AML-193 (cell line): ENCODE results near the gene HDHD3.
A peak's percentile ranks its signal among the peaks of the same experiment; 100 is the strongest.
"Not testable (repeated sequence)": the region's sequence is repeated elsewhere in the genome, so short reads cannot be mapped to it uniquely, and the experiment has no call there.

ENCODE experiments used
- DNase-seq, 2 experiments: peaks; one replicate each; lab custom pipeline; 2025; lab: John Stamatoyannopoulos, UW

The HDHD3 gene

GRCh38 chr9:113376634-113377567 is at the start of gene HDHD3:
HDHD3 (minus strand) TSS chr9:113376986; CDS start chr9:113374354, 2,632 bp downstream.
- DNase-seq: peak; percentile 54 to 69

DNA sequence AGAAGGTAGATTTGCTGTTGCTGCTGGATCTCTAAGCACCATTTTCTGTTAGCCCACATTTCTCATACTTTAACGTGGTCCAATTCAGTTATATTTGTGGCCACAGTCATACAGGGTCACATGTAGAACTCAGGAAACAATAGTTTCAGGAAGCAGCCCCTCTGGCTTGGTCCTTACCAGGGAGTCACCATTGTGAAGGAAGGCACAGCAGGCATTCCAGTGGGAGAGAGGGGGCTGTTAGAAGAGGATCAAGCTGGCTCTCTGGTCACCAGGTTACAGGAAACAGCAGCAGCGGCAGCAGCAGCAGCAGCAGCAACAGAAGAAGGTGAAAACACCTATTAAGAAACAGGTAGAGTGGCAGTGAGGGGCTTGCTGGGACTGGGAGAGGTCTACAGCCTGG is 48.3 kb upstream of the HDHD3 start:
- DNase-seq: no peak

GRCh38 chr9:113421726-113422125 is 44.9 kb upstream of the HDHD3 start:
- no peak for DNase-seq

- DNase-seq: no peak
These were observed 40.6 kb upstream of the HDHD3 start for GRCh38 chr9:113417370-113417769.

- DNase-seq: no peak
These were observed 39.4 kb upstream of the HDHD3 start for GRCh38 chr9:113416149-113416721.

DNA sequence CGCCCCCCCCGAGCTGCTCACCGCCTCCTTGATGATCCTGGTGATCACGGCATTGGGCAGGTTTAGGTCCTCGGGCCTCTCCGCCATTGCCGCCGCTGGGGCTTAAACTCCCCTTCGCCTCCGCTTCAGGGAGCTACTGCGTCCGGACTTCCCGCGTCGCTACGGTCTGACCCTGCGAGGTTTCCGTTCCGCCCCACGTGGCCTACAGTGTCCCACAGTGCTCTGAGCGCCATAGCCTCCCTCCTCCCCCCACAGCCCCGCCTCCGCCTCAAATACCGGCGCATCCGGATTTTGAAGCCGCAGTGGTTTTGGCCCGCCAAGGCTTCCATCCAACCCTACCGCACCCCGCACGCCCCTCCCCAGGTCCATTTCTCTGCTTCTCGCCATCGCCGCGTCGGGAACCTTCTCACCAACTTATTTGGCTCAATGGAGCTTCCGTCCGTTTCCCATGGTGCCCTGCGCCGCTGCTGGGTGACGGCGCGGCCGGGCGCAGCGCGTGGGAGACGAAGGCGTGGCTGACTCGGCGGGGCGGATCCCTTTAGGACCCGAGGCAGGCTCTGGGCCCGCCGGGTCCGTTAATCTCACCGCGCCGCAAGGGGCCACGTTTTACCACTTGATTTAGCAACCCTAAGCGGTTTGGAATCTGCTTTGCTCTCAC is 33.5 kb upstream of the HDHD3 start, which contains the start of the genes C9orf43 and POLE3:
C9orf43 (plus strand) TSS at position 541 of the 658 bp plus-strand sequence. CDS start 2,747 bp downstream, outside the sequence.
POLE3 (minus strand) TSS at position 469 of the 658 bp plus-strand sequence; CDS start at position 87, 382 bp downstream.
- peak; percentile 93 to 95 for DNase-seq

GRCh38 chr9:113409883-113410206 is 33.1 kb upstream of the HDHD3 start:
- DNase-seq: no peak

DNA sequence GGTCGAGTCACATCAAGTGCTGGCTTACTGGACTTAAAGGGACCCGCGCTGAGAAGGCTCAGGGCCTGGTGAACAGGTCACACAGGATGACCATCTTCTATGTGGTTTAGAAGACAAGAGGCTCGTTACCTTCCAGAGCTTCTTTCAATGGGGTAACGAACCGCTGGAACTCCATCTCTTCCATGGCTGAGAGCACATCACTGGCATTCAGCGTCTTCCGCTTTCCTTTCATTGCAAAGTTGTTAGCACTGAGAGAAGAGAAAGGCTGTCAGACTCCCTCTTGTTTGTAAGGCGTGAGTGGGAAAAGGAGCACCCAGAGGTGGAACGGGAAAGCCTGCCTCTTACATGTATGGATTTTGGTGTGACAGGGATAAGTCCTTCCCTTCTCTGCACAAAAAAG is 32.7 kb upstream of the HDHD3 start:
- no peak for DNase-seq

DNA sequence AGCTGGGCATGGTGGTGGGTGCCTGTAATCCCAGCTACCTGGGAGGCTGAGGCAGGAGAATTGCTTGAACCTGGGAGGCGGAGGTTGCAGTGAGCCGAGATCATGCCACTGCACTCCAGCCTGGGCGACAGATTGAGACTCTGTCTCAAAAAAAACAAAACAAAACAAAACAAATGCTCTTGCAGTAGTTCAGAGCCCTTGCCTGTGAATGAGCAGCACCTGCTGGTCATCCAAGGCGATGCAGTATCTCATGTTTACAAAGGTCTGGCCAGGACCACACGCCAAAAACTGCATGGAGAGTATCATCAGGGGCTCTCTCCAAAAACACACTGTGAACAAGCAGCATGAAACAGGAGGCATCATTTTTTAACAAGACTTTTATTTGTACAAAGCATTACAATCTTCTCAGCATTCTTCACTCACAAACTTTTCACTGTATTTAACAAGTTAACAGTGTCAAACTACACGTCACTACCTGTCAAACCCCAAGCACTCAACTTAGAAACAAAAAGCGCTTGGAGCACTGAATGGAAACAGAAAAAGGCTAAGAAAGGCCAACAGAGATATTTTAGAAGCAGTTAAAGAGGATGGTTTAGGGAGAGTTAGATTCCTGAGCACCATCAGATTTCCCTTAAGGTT is 30.2 kb upstream of the HDHD3 start:
- DNase-seq: peak; percentile 61 to 62

DNA sequence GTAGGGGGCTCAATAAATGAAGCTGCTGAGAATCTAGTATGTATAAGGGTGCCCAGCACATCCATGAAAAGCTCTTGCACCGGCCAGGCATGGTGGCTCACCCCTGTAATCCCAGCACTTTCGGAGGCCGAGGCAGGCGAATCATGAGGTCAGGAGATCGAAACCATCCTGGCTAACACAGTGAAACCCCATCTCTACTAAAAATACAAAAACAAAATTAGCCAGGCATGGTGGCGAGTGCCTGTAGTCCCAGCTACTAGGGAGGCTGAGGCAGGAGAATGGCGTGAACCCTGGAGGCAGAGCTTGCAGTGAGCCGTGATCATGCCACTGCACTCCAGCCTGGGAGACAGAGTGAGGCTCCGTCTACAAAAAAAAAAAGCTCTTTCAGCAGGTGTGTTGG is 29.6 kb upstream of the HDHD3 start:
- not testable (repeated sequence) for DNase-seq

DNA sequence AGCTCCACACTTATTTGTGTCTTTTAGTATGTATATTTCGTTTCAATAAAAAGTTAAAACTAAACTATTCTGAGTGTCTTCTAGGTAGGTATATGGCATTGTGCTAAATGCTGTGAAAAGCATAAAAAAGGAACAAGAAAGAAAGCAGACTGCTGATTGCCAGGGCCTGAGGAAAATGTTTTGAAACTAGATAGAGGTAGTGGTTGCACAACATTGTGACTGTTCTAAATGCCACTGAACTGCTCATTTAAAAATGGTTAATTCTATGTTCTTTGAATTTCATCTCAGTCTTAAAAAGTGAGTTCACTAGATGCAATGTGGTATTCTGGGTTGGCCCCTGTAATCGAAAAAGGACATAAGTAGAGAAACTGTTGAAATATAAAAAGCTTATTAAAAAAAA is 26.9 kb upstream of the HDHD3 start:
- DNase-seq: peak; percentile 90 to 93

- peak; percentile 93 to 94 for DNase-seq
These were observed 24.4 kb upstream of the HDHD3 start, which contains the start of gene ALAD for GRCh38 chr9:113401027-113401792. ALAD (minus strand) TSS chr9:113401284; CDS start chr9:113393559, 7,725 bp downstream.

DNA sequence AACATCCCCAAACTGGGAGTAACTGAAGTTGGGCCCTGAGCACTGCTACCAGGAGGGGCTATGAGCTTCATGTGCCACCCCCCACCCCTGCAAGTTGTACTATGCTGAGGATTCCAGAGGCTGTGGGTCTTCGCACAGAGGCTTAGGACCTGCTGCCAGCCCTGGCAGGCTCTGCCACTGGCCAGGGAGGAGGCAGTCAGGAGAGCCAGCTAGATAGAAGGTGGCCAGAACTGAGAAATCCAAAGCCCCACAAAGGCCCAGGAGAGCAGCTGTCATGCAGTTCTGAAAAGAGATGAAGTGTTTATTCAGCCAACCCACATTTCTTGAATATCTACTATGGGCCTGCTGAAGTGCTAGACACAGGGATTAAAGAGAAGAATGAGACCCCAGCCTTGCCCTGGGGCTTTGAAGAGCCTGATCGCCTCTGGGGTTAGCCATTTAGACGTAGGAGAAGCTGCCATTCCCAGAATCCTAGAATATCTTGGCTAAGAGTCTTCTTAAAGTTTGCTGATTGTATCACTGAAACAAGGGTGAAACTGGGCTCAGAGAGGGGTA is 22.9 kb upstream of the HDHD3 start:
- no peak for DNase-seq

DNA sequence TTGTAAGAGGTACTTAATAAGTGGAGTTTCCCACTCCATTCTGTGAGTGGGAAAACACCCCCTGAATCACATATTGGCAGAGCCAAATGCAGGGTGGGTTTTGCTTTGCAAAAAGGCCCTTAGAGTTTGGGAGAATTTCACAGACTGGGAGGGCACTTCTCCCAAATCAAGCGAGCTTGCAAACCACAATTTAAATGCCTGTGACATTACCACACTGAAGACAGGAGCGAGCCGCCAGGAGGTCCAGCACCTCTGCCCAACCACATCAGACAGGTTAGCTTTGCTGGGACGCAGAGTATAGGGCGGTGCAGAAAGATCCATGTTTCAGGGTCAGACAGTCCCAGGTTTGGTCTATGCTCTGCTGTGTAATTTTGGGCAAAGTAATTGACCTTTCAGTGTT is 22.0 kb upstream of the HDHD3 start:
- no peak for DNase-seq

GRCh38 chr9:113397203-113397631 is 20.4 kb upstream of the HDHD3 start:
- no peak for DNase-seq

- no peak for DNase-seq
These were observed 18.4 kb upstream of the HDHD3 start for GRCh38 chr9:113395000-113395861.

GRCh38 chr9:113393281-113393680 is 16.5 kb upstream of the HDHD3 start:
- no peak for DNase-seq

DNA sequence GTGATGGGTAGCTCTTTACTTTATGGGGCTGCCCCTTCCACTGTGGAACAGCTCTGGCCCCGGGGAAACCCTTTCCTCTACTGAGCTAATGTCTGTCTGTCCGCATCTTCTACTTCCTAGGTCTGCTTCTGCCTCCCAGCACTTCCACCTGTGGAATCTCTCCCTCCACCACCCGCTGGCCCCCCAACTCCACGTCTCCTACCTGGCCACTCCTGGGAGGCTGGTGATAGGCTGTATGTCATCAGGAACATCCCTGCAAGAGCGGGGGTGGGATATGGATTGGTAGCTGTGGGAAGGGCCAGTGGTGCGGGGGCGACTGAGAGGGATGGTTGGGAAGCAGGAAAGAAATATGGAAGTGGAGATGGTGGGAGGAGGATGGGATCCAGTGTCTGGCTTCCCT is 15.1 kb upstream of the HDHD3 start:
- no peak for DNase-seq

DNA sequence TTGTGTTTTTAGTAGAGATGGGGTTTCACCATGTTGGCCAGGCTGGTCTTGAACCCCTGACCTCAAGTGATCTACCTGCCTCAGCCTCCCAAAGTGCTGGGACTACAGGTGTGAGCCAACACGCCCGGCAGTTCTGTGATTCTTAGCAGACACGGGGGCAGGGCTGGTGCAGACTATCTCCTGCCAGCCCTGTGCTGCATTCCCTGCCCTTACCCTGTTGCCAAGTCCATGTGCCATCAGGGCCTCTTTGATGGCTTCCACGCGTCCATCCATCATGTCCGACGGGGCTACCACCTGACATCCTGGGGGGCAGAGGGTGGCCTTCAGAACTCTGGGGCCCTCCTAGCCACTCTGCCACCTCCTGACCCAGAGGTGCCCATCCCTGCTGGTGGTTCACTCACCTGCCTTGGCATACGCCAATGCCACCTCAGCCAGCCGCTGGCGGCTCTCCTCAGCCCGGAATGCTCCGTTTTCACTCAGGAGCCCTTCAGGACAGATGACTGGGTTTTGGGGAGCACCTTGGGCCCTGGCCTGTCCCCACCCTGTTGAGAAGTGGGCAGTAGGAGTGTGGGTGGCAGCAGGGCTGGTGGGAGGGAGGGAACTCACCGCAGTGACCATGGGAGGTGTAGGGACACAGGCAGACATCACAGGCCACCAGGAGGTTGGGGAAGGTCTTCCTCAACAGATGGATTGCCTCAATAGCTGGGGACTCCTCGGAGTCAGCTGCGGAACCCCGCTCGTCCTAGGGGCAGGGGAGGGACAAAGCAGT is 13.6 kb upstream of the HDHD3 start:
- no peak for DNase-seq
